ENCODE measurements around the gene ZNF723.

Gene ZNF723

DNA sequence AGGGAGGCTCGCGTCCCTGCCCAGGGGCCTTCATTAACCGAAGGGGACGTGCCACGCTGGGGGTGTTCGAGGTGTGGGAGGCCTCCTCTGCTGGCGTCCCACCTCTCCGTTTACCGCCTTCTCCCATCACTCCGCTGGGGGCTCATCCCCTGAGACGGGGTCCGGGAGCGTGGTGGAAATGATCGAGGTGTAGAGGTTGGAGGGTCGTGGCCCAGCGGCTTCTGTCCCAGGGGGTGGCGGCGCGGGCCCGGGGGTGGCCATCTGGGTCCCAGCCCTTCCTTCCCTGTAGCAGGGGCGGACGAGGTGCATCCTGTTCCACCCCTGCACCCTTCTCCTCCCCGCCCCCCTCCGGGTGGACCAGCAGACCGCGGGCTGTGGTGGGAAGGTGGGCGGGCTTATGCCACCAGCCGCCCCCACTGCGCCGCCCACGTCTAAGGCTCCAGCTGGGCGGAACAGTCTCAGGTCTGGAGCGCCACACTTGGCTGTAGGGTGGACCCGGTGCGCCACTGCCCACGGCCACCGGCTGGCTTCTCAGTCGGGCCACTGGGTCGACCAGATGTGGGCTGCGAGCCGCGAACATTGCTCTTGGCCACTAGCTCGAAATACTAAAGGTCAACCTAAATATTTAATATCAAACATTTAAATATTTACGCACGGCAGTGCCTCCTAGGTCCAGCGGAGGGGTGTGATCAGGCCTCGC, 69.5 kb downstream of the ZNF723 start:
- no peak overlapping the region for H3K9ac ChIP-seq (ENCODE audit: low read depth, low read length)
- no peak overlapping the region for H3K4me3 ChIP-seq (ENCODE audit: low read depth, low read length)
- H3K4me1 ChIP-seq (ENCODE audit: control insufficient read depth, insufficient read depth, low read length): no peaks in the 10 kb centered on the region
- peaks cover 20% of the 10 kb centered on the region for H3K9me3 ChIP-seq (ENCODE audit: control insufficient read depth, insufficient read depth, low read length)
- no peaks in the 10 kb centered on the region for H3K27me3 ChIP-seq (ENCODE audit: control insufficient read depth, insufficient read depth, low read length)
- H3K36me3 ChIP-seq (ENCODE audit: control insufficient read depth, insufficient read depth, low read length): no peaks in the 10 kb centered on the region
